ENCODE measurements around the gene SLC25A43.

DNA sequence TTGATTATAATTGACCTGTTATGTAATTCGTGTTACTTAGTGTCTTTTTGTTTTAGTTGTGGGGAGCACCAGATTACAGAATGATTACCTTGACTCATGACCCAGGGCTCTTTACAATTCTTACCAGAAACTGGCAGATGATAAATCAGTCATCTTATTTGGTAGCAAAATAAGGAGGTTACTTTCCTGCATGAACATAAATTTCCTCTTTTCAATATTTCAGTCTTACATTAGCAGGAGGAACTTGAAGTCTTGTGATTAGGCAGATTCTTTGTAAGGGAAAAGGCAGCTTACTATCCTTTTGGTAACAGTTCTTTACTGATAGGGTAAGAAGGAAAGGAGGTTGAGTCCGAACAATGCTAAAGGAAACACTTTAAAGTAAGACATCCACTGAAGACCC, 43.1 kb downstream of the SLC25A43 start:
- TF ChIP-seq POLR2A (IDR thresholded peaks at IDR 0.05; ENCODE audit: low read depth, low read length) (no peak), BHLHE40 (IDR thresholded peaks at IDR 0.05; ENCODE audit: low read depth, low read length) (no peak), SMC3 (IDR thresholded peaks at IDR 0.05; ENCODE audit: low read depth, low read length) (no peak), RFX5 (IDR thresholded peaks at IDR 0.05; ENCODE audit: low read depth, low read length) (no peak)
- TF ChIP-seq, protein P1, sequence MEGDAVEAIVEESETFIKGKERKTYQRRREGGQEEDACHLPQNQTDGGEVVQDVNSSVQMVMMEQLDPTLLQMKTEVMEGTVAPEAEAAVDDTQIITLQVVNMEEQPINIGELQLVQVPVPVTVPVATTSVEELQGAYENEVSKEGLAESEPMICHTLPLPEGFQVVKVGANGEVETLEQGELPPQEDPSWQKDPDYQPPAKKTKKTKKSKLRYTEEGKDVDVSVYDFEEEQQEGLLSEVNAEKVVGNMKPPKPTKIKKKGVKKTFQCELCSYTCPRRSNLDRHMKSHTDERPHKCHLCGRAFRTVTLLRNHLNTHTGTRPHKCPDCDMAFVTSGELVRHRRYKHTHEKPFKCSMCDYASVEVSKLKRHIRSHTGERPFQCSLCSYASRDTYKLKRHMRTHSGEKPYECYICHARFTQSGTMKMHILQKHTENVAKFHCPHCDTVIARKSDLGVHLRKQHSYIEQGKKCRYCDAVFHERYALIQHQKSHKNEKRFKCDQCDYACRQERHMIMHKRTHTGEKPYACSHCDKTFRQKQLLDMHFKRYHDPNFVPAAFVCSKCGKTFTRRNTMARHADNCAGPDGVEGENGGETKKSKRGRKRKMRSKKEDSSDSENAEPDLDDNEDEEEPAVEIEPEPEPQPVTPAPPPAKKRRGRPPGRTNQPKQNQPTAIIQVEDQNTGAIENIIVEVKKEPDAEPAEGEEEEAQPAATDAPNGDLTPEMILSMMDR (conservative IDR thresholded peaks at IDR 0.05; ENCODE audit: low read depth, low read length) = no peak
